ENCODE results near the gene DDX47.

DNA sequence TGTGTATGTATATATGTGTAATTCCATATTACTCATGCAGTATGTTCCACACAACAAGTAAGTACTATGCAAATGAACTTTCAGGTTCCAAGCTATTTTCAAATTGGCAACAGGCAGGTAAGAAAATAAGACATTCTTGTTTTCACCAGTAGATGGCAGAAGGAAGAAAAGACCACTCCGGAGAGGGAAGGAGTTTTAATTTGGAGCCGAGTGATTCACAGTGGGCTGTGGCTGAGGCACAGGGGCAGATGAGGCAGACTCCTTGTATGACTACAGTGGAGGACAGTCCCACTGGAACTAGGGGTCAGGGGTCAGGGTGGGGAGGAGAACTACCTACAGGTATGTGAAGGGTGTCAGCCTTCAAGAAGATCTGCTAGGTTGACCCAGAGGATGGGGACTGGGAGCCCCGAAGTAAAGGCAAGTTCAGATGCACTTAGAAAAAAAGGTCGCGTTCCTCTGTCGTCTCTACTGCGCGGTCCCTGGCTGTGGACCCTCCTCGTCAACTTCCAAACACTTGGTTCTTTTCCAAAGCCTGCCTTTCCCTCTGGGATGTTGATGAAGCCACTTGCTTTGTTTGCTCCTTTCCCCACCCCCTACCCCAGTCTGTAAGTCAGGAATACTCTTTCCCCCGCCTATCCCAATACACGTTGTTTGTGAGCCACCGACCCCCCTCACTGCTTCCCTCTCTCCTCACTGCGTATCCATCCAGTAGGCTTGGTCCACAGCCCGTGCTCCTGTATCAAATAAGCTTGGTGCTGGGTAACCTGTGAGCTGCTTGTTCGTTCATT lies 24.1 kb downstream of the DDX47 start:
- TF ChIP-seq POLR2A (IDR thresholded peaks at IDR 0.05), result no peak
- TF ChIP-seq POLR2AphosphoS5 (IDR thresholded peaks at IDR 0.05), result no peak

All from gastroesophageal sphincter (tissue), 2 donors.